GM13977 (cell line): Measurements from ENCODE around the gene ABCA8.

Source experiments
- DNase-seq: peaks from one replicate; pipeline ENCODE4 v3.0.0; 2012; ENCODE audit warnings: low spot score
- CTCF ChIP-seq: IDR thresholded peaks from 2 replicates; pipeline ENCODE4 v1.5.1; 2012; ENCODE audit warnings: mild to moderate bottlenecking, control low read depth; ENCODE audit not compliant: insufficient read depth; ENCODE audit errors: extremely low read depth, missing control alignments
- in situ Hi-C: fragments of 300-500 bp; cut with MboI; formaldehyde crosslinking; loops from one replicate; pipeline ENCODE4 v1.12.0; 2022; ENCODE audit warnings: low sequenced_read_pairs, low pct_unique_long_range_greater_than_20kb, mixed read lengths, inconsistent platforms; ENCODE audit not compliant: unreplicated experiment

Gene ABCA8

GRCh38 chr17:68892658-68893057, 62.5 kb downstream of the ABCA8 start:
- no peak for DNase-seq
- TF ChIP-seq CTCF, result no peak
- in situ Hi-C loops, result no loop called here

DNA sequence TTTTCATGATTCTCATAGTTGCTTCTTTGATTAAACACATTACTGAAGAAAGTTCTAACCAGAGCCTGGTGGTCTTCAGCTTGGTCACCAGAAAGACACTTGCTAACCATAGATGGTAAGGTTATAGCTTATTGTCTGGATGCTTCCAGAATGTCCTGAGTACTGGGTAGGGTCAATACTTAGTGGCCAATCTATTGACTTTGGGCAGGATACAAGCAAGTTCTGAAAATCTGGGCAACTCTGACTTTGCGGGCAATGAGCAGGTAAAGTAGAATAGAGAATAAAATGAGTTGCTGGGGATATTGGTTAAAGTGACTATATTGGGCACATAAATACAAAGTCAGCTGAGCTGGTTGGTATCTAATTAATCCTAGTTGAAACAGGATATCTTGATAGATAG, 63.0 kb downstream of the ABCA8 start:
- in situ Hi-C loops, result no loop called here
- no peak for DNase-seq
- no peak for TF ChIP-seq CTCF

GRCh38 chr17:68886401-68886800, 68.8 kb downstream of the ABCA8 start:
- TF ChIP-seq CTCF, result no peak
- in situ Hi-C loops, result no loop called here
- DNase-seq, result no peak

- no peak for TF ChIP-seq CTCF
- in situ Hi-C loops, result no loop called here
- DNase-seq, result no peak
Measured at GRCh38 chr17:68884888-68885287, 70.3 kb downstream of the ABCA8 start.

DNA sequence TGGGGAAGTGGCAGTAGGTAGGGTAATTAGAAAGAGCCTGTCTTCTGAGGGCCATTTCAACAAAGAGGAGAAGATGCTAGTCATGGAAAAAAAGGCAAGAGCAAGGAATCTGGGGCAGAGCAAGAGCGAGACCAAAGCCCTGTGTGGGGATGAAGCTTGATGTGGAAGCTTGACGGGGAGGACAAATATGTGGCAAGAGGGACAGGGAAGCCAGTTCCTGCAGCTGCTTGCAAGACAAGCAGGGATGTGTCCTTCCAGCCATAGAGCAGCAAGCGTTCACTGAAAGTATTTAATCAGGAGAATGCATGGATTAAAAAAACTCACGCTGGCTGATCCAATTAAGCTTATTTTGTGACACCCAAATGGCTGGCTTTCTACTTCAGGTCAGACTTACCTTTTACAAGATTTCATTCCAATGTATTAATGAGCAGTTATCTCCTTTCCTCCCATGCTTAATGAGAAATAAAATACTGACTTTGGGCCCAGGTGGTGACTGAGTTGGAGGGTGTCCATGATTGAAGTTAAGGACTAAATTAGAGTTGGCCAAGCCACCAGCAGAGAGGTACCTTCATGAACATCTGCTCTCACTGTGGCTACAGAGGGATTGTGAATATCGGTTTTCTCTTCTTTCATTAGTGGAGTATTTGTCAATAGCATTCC, 76.8 kb downstream of the ABCA8 start:
- no peak for DNase-seq
- no peak for TF ChIP-seq CTCF
- in situ Hi-C loops, result no loop called here

DNA sequence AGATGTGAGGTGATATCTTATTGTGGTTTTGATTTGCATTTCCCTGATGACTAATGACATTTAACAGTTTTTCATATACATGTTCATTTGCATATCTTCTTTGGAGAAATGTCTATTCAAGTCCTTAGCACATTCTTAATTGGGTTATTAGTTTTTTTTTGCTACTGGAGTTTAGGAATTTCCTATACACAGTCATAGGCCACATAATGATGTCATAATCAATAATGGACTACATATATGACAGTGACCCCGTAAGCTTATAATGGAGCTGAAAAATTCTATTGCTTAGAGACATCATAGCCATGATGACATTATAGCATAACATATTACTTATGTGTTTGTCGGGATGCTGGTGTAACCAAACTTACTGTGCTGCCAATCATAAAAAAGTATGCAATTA, 83.7 kb downstream of the ABCA8 start:
- no peak for DNase-seq
- in situ Hi-C loops, result no loop called here
- TF ChIP-seq CTCF, result no peak

- no peak for TF ChIP-seq CTCF
- DNase-seq, result no peak
- in situ Hi-C loops, result no loop called here
Measured at GRCh38 chr17:68870976-68871375, 84.2 kb downstream of the ABCA8 start.
